H1 (cell line): ENCODE data around the gene TFPT. TPM values are rescaled to one million over a fixed set of nuclear protein-coding genes. Genes with fewer than 3 reads are reported as not detected.

ENCODE experiments used
- CTCF ChIA-PET: fragments of 300-600 bp; sonication (Branson Sonifier 250); formaldehyde crosslinking; loops from one replicate; lab custom pipeline; 2021; ENCODE audit not compliant: partially characterized antibody; lab: Charles Lee
- POLR2A ChIA-PET: fragments of 300-600 bp; sonication (Branson Sonifier 250); formaldehyde crosslinking; loops from one replicate; lab custom pipeline; 2021; ENCODE audit warnings: inconsistent platforms; ENCODE audit not compliant: partially characterized antibody; lab: Charles Lee
- DNase-seq, 2 experiments: peaks; one replicate each; pipeline versions ENCODE4 v3.0.0 to v3.0.0-alpha.2; 2010 to 2022; ENCODE audit warnings: low spot score in 2 of 2, low read depth in 1 of 2, mixed read lengths in 1 of 2
- FAIRE-seq: peaks from 2 replicates; lab custom pipeline; 2011; peaks lifted over from hg19 to GRCh38; lab: Jason Lieb, UNC
- H2AFZ ChIP-seq: 2 replicates; pipeline ENCODE4 v1.8.1; 2012; ENCODE audit warnings: low read length, inconsistent platforms
- H2AK5ac ChIP-seq: 2 replicates; pipeline ENCODE4 v1.6.1; 2013; ENCODE audit warnings: low read depth, low read length
- H2BK120ac ChIP-seq: replicated peaks from 2 replicates; pipeline ENCODE3; 2013; ENCODE audit warnings: low read depth, low read length, inconsistent platforms
- H2BK12ac ChIP-seq: 2 replicates; pipeline ENCODE4 v1.6.1; 2013; ENCODE audit warnings: low read depth, low read length
- H2BK15ac ChIP-seq: 2 replicates; pipeline ENCODE4 v1.6.1; 2013; ENCODE audit warnings: low read length
- H2BK20ac ChIP-seq: 2 replicates; pipeline ENCODE4 v1.6.1; 2013; ENCODE audit warnings: low read length
- H2BK5ac ChIP-seq: 2 replicates; pipeline ENCODE4 v1.6.1; 2013; ENCODE audit warnings: low read depth, low read length
- H3K14ac ChIP-seq: 2 replicates; pipeline ENCODE4 v1.6.1; 2013; ENCODE audit warnings: inconsistent platforms; ENCODE audit not compliant: insufficient read length
- H3K18ac ChIP-seq: 2 replicates; pipeline ENCODE4 v1.6.1; 2013; ENCODE audit warnings: low read length; ENCODE audit errors: extremely low read depth
- H3K23ac ChIP-seq: 2 replicates; pipeline ENCODE4 v1.6.1; 2013; ENCODE audit warnings: inconsistent platforms; ENCODE audit not compliant: insufficient read length
- H3K23me2 ChIP-seq: 2 replicates; pipeline ENCODE4 v1.6.1; 2013; ENCODE audit warnings: low read depth, low read length
- H3K27ac ChIP-seq: 2 replicates; pipeline ENCODE4 v1.6.1; 2011; ENCODE audit warnings: low read depth, low read length, inconsistent platforms
- H3K27me3 ChIP-seq, 4 experiments: replicated peaks in 1 of 4; 1 replicate in 1 of 4; 2 replicates in 3 of 4; pipeline versions ENCODE4 v1.6.1 to v1.8.1; 2011 to 2013; ENCODE audit warnings: low read length in 3 of 4, mild to moderate bottlenecking in 3 of 4, inconsistent platforms in 2 of 4, mixed read lengths in 2 of 4, moderate library complexity in 1 of 4; ENCODE audit not compliant: control insufficient read depth in 3 of 4, insufficient read depth in 3 of 4; ENCODE audit errors: extremely low read depth in 1 of 4
- H3K36me3 ChIP-seq, 4 experiments: 2 replicates each; pipeline versions ENCODE4 v1.6.1 to v1.8.1; 2011 to 2013; ENCODE audit warnings: mild to moderate bottlenecking in 4 of 4, low read length in 3 of 4, moderate library complexity in 2 of 4, control low read depth in 1 of 4, inconsistent platforms in 1 of 4; ENCODE audit not compliant: insufficient read depth in 4 of 4, control insufficient read depth in 2 of 4
- H3K4ac ChIP-seq: replicated peaks from 2 replicates; pipeline ENCODE3; 2013; ENCODE audit warnings: low read length, low read depth, mixed read lengths, inconsistent platforms; ENCODE audit not compliant: insufficient read length
- H3K4me1 ChIP-seq, 4 experiments: replicated peaks in 1 of 4; 1 replicate in 1 of 4; 2 replicates in 3 of 4; pipeline versions ENCODE4 v1.6.1 to v1.8.1; 2011 to 2013; ENCODE audit warnings: low read length in 3 of 4, inconsistent platforms in 2 of 4, mixed read lengths in 1 of 4; ENCODE audit not compliant: insufficient read depth in 4 of 4, control insufficient read depth in 3 of 4
- H3K4me2 ChIP-seq, 2 experiments: 2 replicates each; pipeline versions ENCODE4 v1.6.1 to v1.8.1; 2011 to 2013; ENCODE audit warnings: low read depth in 2 of 2, low read length in 2 of 2, control low read depth in 1 of 2, inconsistent platforms in 1 of 2, mild to moderate bottlenecking in 1 of 2; ENCODE audit not compliant: insufficient read depth in 1 of 2
- H3K4me3 ChIP-seq, 4 experiments: fragments of 200-600, 300-600 bp in 1 of 4; sonication (generic), shearing (Covaris generic), sonication (Bioruptor Twin) in 1 of 4; 2 replicates each; pipeline versions ENCODE4 v1.5.1 to v1.8.1; 2011 to 2016; ENCODE audit warnings: low read length in 4 of 4, low read depth in 3 of 4, control low read depth in 2 of 4, inconsistent platforms in 2 of 4, mild to moderate bottlenecking in 2 of 4, mixed read lengths in 1 of 4, moderate library complexity in 1 of 4; ENCODE audit not compliant: insufficient read depth in 2 of 4; ENCODE audit errors: extremely low read depth in 1 of 4
- H3K56ac ChIP-seq: replicated peaks from 2 replicates; pipeline ENCODE3; 2013; ENCODE audit warnings: low read depth, mild to moderate bottlenecking, mixed read lengths, low read length, inconsistent platforms; ENCODE audit not compliant: insufficient read length
- H3K79me1 ChIP-seq: 2 replicates; pipeline ENCODE4 v1.6.1; 2013; ENCODE audit warnings: low read depth, low read length, control low read depth
- H3K79me2 ChIP-seq, 2 experiments: 2 replicates each; pipeline versions ENCODE4 v1.6.1 to v1.8.1; 2012 to 2013; ENCODE audit warnings: low read length in 2 of 2, mild to moderate bottlenecking in 2 of 2, inconsistent platforms in 1 of 2; ENCODE audit not compliant: insufficient read depth in 2 of 2, control insufficient read depth in 1 of 2
- H3K9ac ChIP-seq, 4 experiments: replicated peaks in 1 of 4; 1 replicate in 1 of 4; 2 replicates in 3 of 4; pipeline versions ENCODE4 v1.6.1 to v1.8.1; 2011 to 2013; ENCODE audit warnings: low read depth in 3 of 4, low read length in 3 of 4, control low read depth in 2 of 4, mild to moderate bottlenecking in 2 of 4, moderate library complexity in 2 of 4, inconsistent platforms in 1 of 4; ENCODE audit errors: extremely low read depth in 1 of 4
- H3K9me3 ChIP-seq, 2 experiments: 2 replicates each; pipeline versions ENCODE4 v1.6.1 to v1.8.1; 2012 to 2013; ENCODE audit warnings: mild to moderate bottlenecking in 2 of 2, moderate library complexity in 2 of 2, control low read depth in 1 of 2, inconsistent platforms in 1 of 2, low read depth in 1 of 2, low read length in 1 of 2, mixed read lengths in 1 of 2; ENCODE audit not compliant: insufficient read depth in 2 of 2
- H4K20me1 ChIP-seq, 2 experiments: replicated peaks in 1 of 2; 2 replicates each; pipeline versions ENCODE3 to v1.8.1; 2011 to 2013; ENCODE audit warnings: inconsistent platforms in 2 of 2, low read length in 2 of 2, mild to moderate bottlenecking in 1 of 2; ENCODE audit not compliant: insufficient read depth in 2 of 2, control insufficient read depth in 1 of 2
- H4K5ac ChIP-seq: 2 replicates; pipeline ENCODE4 v1.6.1; 2013; ENCODE audit warnings: low read length, low read depth, mixed read lengths, inconsistent platforms; ENCODE audit not compliant: insufficient read length
- H4K8ac ChIP-seq: 2 replicates; pipeline ENCODE4 v1.8.0; 2013; ENCODE audit warnings: mild to moderate bottlenecking, moderate library complexity, low read length, inconsistent platforms; ENCODE audit not compliant: insufficient read depth; ENCODE audit errors: extremely low read depth
- H4K91ac ChIP-seq: replicated peaks from 2 replicates; pipeline ENCODE3; 2013; ENCODE audit warnings: low read length, mixed read lengths, inconsistent platforms; ENCODE audit not compliant: insufficient read length
- ASH2L ChIP-seq: fragments of 200-600, 300-600 bp; sonication (generic); IDR thresholded peaks from one replicate; pipeline ENCODE4 v1.7.1; 2017; ENCODE audit warnings: low read length
- BCL11A ChIP-seq, 2 experiments: IDR thresholded peaks; one replicate each; pipeline ENCODE4 v1.6.1; 2011; ENCODE audit warnings: low read depth in 2 of 2, low read length in 2 of 2, mild to moderate bottlenecking in 2 of 2
- CBX8 ChIP-seq: fragments of 300-800, 300-1000 bp; sonication (generic); IDR thresholded peaks from 2 replicates; pipeline ENCODE4 v1.7.1; 2016; ENCODE audit warnings: low read depth, low read length, borderline replicate concordance
- KDM4A ChIP-seq: IDR thresholded peaks from one replicate; pipeline ENCODE4 v1.7.1; 2012; ENCODE audit warnings: low read depth, mild to moderate bottlenecking, moderate library complexity, low read length, inconsistent platforms; ENCODE audit not compliant: severe bottlenecking
- RAD21 ChIP-seq, 2 experiments: IDR thresholded peaks in 1 of 2; conservative IDR thresholded peaks in 1 of 2; 2 replicates each; pipeline ENCODE4 v1.6.1; 2011; ENCODE audit warnings: low read depth in 2 of 2, low read length in 2 of 2, improper control_type of control experiment in 1 of 2, inconsistent platforms in 1 of 2, mild to moderate bottlenecking in 1 of 2, moderate library complexity in 1 of 2
- RXRA ChIP-seq: IDR thresholded peaks from 2 replicates; pipeline ENCODE4 v1.6.1; 2011; ENCODE audit warnings: low read depth, mild to moderate bottlenecking, low read length, moderate library complexity; ENCODE audit not compliant: insufficient read depth
- SIRT6 ChIP-seq: IDR thresholded peaks from one replicate; pipeline ENCODE4 v1.7.1; 2012; ENCODE audit warnings: low read length, inconsistent platforms
- SP1 ChIP-seq: IDR thresholded peaks from 2 replicates; pipeline ENCODE4 v1.6.1; 2011; ENCODE audit warnings: low read depth, low read length
- SP4 ChIP-seq: IDR thresholded peaks from 2 replicates; pipeline ENCODE4 v1.6.1; 2012; ENCODE audit warnings: low read length, inconsistent platforms
- TAF1 ChIP-seq: IDR thresholded peaks from 2 replicates; pipeline ENCODE4 v1.6.1; 2011; ENCODE audit warnings: mild to moderate bottlenecking, low read depth, low read length
- TAF7 ChIP-seq: optimal IDR thresholded peaks from 2 replicates; pipeline ENCODE3; 2011; ENCODE audit warnings: low read depth, mild to moderate bottlenecking, inconsistent platforms, low read length, moderate library complexity, borderline replicate concordance
- WGBS, 2 experiments: shearing (Covaris generic) in 1 of 2; methylation state at CpG; one replicate each; pipeline versions ENCODE4 v1.1.6 to v1.1.7; 2013 to 2015; ENCODE audit warnings: low lambda C conversion rate in 2 of 2, mixed read lengths in 2 of 2, inconsistent platforms in 1 of 2, low coverage in 1 of 2, missing lambda C conversion rate in 1 of 2; ENCODE audit not compliant: insufficient replicate concordance in 2 of 2, insufficient coverage in 1 of 2, insufficient read length in 1 of 2; ENCODE audit errors: extremely low coverage in 1 of 2, missing lambda C conversion rate in 1 of 2; 5-methylcytosine and 5-hydroxymethylcytosine counted together
- polyA plus RNA-seq, 7 experiments: library from polyadenylated mRNA; depleted of rRNA in 3 of 7; stranded (reverse) in 5 of 7; unstranded in 2 of 7; fragments of >200 nt in 5 of 7; fragments of 200-250 nt in 2 of 7; gene quantifications; 1 replicate in 5 of 7; 2 replicates in 1 of 7; 4 replicates in 1 of 7; pipeline versions ENCODE4 v1.2.1 to v1.2.3, GENCODE V29; 2011 to 2013; ENCODE audit warnings: missing spikeins in 2 of 7, mixed read lengths in 2 of 7
- total RNA-seq: library from RNA; stranded (reverse); fragmentation: NEBNext Ultra II Directional; extraction: Animal tissue kit (Norgen Biotek cat#: 25700); gene quantifications from 2 replicates; pipeline ENCODE4 v1.2.1, GENCODE V29; 2021

The TFPT gene
- total and polyA plus RNA-seq, 2 of the 8 experiments (the other 6 are each of a cell fraction or from before 2014, with no cell fraction given), result 10.4 to 17.7 TPM

GRCh38 chr19:54164369-54165068 lies 49.1 kb upstream of the TFPT start:
- Histone ChIP-seq H3K18ac (peak overlapping the region; percentile 87; the same call in 1 of the 2 replicates), H3K23me2 (peaks cover 12% of the 10 kb centered on the region), H3K36me3 (no peaks in the 10 kb centered on the region), H3K23ac (no peak overlapping the region), H2BK5ac (no peak overlapping the region), H3K14ac (no peak overlapping the region), H2BK12ac (no peak overlapping the region), H4K5ac (no peak overlapping the region), H4K8ac (no peak overlapping the region; the same call in 1 of the 2 replicates), H3K79me2 (no peaks in the 10 kb centered on the region), H3K9me3 (no peaks in the 10 kb centered on the region), H3K79me1 (0 out of 2 replicates have a peak, but pooled peaks cover 3% of the 10 kb centered on the region), H3K56ac (peak overlapping the region; percentile 59), H3K4me3 (peak overlapping the region; percentile 18 to 62 (median 44)), H4K91ac (no peak overlapping the region), H2BK15ac (0 out of 2 replicates have a peak overlapping the region, but pooled peaks have one; percentile 46), H3K9ac (peak overlapping the region in 1 of 4 experiments; percentile 15; a peak in 2 of 7 replicates), H4K20me1 (peaks cover 0 to 11% of the 10 kb centered on the region in 2 experiments), H3K27ac (no peak overlapping the region), H2BK120ac (no peak overlapping the region), H3K4ac (peak overlapping the region; percentile 78), H2BK20ac (no peak overlapping the region), H2AFZ (peak overlapping the region; percentile 58; the same call in 1 of the 2 replicates), H3K4me1 (peaks cover 0 to 19% (median 8%) of the 10 kb centered on the region in 4 experiments; a peak in 4 of 7 replicates), H2AK5ac (no peak overlapping the region), H3K4me2 (peak overlapping the region; percentile 82 to 94), H3K27me3 (peaks cover 0 to 10% (median 4%) of the 10 kb centered on the region in 4 experiments; a peak in 4 of 7 replicates)
- WGBS, 2 experiments, result 13% methylated on average over 31 of the region's 37 CpGs; no CpG with 5 or more reads in 1 of the 2 experiments
- ChIA-PET CTCF (interaction anchor here (1.0 kb wide), 2 partner anchors 101 to 133 kb away, joined by 3 to 5 read pairs; no protein-coding TSS in a partner anchor), POLR2A (interaction anchor here (0.6 to 4.0 kb wide), 17 partner anchors 8 to 256 kb away, joined by 3 to 28 read pairs (median 4); partner anchors contain the start of genes CNOT3, PRPF31, RPS9 and TFPT)
- peak; percentile 51 for TF ChIP-seq KDM4A
- no peak for TF ChIP-seq ASH2L
- no peak for TF ChIP-seq BCL11A (IDR thresholded peaks at IDR 0.05; ENCODE audit: low read depth in 2 of 2, low read length in 2 of 2)
- TF ChIP-seq TAF1, result peak; percentile 37; the same call in 1 of the 2 replicates
- no peak for TF ChIP-seq RXRA
- no peak for TF ChIP-seq TAF7
- TF ChIP-seq SIRT6, result no peak
- TF ChIP-seq SP4, result peak; percentile 80
- TF ChIP-seq CBX8, result no peak
- peak; percentile 28; the same call in 1 of the 2 replicates for TF ChIP-seq SP1
- no peak for TF ChIP-seq RAD21 (IDR thresholded peaks at IDR 0.05 in 1 of 2, conservative IDR thresholded peaks at IDR 0.05 in 1 of 2; ENCODE audit: low read depth in 2 of 2, low read length in 2 of 2)
- FAIRE-seq, result no peak
- peak; percentile 76 to 99 for DNase-seq
